PC-3 (cell line): ENCODE data around the gene PALD1.

ENCODE experiments used
- CTCF ChIP-seq: fragments of 300-600 bp; sonication (generic); conservative IDR thresholded peaks from 2 replicates; pipeline ENCODE4 v1.5.1; 2017; ENCODE audit warnings: antibody characterized with exemption, low read depth, mild to moderate bottlenecking, low read length
- EZH2phosphoT487 ChIP-seq: fragments of 300-600 bp; sonication (generic); IDR thresholded peaks from 2 replicates; pipeline ENCODE4 v1.6.1; 2018; ENCODE audit warnings: mild to moderate bottlenecking, antibody characterized with exemption, low read length, borderline replicate concordance

- TF ChIP-seq CTCF: no peak
- no peak for TF ChIP-seq EZH2phosphoT487
These were observed 98.4 kb downstream of the PALD1 start for GRCh38 chr10:70576803-70577517.
